GM21737 (cell line): ENCODE measurements around the gene ZNF624.
A peak's percentile ranks its signal among the peaks of the same experiment; 100 is the strongest.

ENCODE experiments used
- ATAC-seq: cut with Tn5 transposase; IDR thresholded peaks from one replicate; pipeline ENCODE4 v1.9.1; 2021; ENCODE audit warnings: mild to moderate bottlenecking, moderate library complexity; ENCODE audit not compliant: unreplicated experiment

Gene ZNF624

GRCh38 chr17:16599537-16599936, 54.1 kb downstream of the ZNF624 start:
- ATAC-seq = no peak

- no peak for ATAC-seq
Measured at GRCh38 chr17:16593356-16594102, 60.1 kb downstream of the ZNF624 start.

- peak; percentile 91 for ATAC-seq
Measured at GRCh38 chr17:16589097-16589969, 64.3 kb downstream of the ZNF624 start.

GRCh38 chr17:16585796-16586195, 67.9 kb downstream of the ZNF624 start:
- ATAC-seq = no peak

- ATAC-seq = no peak
Measured at GRCh38 chr17:16584273-16584995, 69.2 kb downstream of the ZNF624 start.

GRCh38 chr17:16583781-16584180, 69.9 kb downstream of the ZNF624 start:
- no peak for ATAC-seq

- ATAC-seq = no peak
Measured at GRCh38 chr17:16573466-16573865, 80.2 kb downstream of the ZNF624 start.
